ENCODE data around the gene RNF11.

GRCh38 chr1:51210676-51211075 lies 25.4 kb upstream of the RNF11 start:
- TF ChIP-seq CTCF (IDR thresholded peaks at IDR 0.05; ENCODE audit: insufficient read depth, low read depth, low read length) (no peak), EZH2 (IDR thresholded peaks at IDR 0.05; ENCODE audit: insufficient read depth, low read length) (no peak)
